ENCODE results near the gene CASP6.

The CASP6 gene

GRCh38 chr4:109702950-109703663 is at the start of gene CASP6:
CASP6 (minus strand) TSS chr4:109703445; CDS start chr4:109703395, 50 bp downstream.
- FAIRE-seq: no peak

GRCh38 chr4:109752525-109752924 is 49.3 kb upstream of the CASP6 start:
- FAIRE-seq: no peak

GRCh38 chr4:109751852-109752251 is 48.6 kb upstream of the CASP6 start:
- FAIRE-seq: no peak

GRCh38 chr4:109750652-109751244 is 47.5 kb upstream of the CASP6 start:
- no peak for FAIRE-seq

GRCh38 chr4:109749388-109750082 is 46.3 kb upstream of the CASP6 start:
- FAIRE-seq: no peak

DNA sequence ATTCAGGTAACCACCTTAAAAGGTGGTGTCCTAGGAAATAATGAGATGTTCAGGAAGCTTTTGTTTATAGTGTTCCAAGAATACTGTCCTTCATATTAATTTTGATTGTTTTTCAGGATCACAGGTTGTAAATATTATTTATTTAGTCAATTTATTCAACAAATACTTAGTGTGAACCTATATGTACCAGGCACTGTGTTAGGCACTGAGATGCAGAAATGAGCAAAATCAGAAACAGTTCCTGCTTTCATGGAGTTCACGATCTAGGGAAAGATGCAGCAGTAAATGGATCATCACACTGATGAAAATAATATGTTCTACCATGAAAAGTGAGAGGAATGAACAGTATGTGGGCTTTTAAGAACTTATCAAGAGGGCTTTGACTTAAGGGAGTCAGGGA is 44.9 kb upstream of the CASP6 start:
- no peak for FAIRE-seq

DNA sequence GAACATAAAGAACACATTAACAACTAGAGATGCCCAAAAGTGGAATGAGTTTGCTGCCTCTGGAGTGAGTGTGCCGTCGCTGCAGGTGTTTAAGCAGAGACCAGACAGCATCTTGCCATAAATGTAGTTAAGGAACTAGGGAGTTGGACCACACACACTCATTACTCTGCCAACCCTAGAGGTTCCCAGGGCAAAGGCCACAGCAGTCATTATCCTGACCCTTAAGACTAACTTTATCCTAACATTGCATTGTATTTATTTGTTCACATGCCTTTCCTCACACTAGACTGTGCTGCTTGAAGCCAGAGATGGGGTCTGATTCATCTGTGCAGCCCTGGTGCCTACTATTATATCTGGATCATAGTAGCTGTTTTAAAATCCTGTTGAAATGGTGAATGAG is 43.5 kb upstream of the CASP6 start:
- no peak for FAIRE-seq

GRCh38 chr4:109745830-109746229 is 42.6 kb upstream of the CASP6 start:
- FAIRE-seq: no peak

DNA sequence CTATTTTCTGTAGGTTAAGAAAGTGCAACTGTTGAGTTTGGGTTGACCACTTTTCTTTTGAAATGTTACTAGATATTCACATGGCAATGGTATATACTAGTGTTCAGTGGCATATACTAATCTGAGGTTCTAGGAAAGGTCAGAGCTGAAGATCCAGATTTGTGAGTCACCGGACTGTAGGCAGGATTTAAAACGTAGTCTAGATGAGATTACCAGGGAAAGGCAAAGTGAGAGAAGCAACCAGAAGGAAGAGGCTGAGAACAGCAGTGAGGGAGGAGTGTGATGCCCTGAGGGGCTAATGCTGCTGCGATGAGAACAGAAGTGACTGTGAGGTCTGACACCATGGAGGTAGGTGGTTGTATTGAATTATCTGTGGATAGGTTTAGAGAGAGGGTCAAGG is 36.3 kb upstream of the CASP6 start:
- no peak for FAIRE-seq

GRCh38 chr4:109738104-109738872 is 35.0 kb upstream of the CASP6 start:
- FAIRE-seq: no peak

DNA sequence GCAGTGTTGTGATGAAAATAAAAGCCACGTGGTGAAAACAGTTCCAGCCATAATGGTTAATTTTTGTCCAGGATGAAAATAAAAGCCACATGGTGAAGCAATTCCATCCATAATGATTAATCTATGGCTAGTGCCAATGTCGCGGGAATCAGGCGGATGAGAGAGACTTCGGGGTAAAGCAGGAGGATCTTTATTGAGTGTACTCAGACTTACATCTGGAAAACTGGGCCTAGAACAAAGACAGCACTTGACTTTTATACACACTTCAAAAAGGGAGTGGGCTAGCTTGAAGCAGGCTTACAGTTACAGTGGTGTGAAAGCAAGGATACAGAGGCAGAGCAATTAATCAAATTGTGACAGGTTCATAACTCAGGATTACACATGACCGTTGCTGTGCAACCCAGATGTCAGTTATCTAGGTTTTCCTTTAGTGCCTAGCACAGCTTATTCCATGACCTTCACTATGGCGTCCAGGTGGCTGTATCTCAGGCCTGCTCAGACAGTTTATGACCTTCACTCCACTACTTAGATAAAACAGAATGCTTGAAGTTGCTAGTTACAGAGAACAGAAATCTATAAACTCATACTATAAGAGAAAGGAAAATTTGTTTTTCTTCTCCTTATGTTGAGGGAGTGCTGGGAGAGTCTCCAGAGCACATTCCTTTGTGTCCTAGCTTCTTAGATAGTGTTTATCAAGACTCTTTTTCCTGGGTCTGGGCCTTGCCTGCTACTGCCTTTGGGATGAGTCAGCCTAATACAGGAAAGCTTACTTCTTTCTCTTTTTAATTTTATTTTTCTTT is 32.5 kb upstream of the CASP6 start:
- no peak for FAIRE-seq

DNA sequence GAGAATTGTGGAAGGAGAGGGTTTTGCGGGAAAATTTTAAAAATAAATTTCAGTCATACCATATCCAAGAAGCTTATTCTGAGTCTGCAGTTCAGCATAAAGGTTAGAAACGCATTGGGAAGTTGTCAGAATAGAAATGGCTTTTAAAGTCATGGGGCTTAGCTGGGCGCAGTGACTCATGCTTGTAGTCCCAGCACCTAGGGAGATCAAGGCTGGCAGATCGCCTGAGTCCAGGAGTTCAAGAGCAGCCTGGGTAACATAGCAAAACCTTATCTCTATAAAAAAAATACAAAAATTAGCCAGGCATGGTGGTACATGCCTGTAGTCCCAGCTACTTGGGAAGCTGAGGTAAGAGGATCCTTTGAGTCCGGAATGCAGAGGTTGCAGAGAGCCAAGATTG is 30.5 kb upstream of the CASP6 start:
- no peak for FAIRE-seq

DNA sequence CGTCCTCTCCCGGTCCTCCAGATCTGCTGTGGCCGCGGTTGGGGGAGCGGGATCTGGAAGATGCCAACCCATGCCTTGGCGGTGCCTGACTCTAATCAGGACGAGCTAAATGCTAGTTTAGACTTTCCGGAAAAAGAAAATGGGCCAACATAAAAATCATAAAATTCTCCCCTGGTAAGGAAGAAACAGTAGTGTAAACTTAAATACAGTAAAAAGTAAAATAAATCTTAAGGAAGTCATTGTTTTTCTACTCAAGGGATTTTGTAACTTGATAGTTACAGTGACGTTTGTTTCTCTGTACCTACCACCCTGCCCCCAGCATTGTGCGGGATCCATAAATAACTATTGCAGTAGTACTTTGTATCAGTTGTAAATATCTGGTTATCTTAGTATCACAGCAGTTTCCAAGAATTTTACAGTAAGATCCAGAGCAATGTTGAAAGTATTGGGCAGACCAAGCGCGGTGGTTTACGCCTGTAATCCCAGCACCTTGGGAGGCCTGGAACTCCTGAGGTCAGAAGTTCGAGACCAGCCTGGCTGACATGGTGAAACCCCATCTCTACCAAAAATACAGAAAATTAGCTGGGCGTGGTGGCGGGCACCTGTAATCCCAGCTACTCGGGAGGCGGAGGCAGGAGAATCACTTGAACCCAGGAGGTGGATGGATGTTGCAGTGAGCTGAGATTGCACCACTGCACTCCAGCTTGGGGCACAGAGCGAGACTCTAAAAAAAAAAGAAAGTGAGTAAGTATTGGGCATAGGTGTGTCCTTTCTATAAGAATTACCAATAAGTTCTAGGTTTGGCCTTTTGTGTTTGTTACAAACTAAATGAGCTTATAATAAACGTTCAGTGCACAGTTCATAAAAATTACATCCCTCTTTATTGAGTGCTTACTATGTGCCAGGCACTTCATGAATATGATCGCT is 27.6 kb upstream of the CASP6 start:
- FAIRE-seq: no peak

DNA sequence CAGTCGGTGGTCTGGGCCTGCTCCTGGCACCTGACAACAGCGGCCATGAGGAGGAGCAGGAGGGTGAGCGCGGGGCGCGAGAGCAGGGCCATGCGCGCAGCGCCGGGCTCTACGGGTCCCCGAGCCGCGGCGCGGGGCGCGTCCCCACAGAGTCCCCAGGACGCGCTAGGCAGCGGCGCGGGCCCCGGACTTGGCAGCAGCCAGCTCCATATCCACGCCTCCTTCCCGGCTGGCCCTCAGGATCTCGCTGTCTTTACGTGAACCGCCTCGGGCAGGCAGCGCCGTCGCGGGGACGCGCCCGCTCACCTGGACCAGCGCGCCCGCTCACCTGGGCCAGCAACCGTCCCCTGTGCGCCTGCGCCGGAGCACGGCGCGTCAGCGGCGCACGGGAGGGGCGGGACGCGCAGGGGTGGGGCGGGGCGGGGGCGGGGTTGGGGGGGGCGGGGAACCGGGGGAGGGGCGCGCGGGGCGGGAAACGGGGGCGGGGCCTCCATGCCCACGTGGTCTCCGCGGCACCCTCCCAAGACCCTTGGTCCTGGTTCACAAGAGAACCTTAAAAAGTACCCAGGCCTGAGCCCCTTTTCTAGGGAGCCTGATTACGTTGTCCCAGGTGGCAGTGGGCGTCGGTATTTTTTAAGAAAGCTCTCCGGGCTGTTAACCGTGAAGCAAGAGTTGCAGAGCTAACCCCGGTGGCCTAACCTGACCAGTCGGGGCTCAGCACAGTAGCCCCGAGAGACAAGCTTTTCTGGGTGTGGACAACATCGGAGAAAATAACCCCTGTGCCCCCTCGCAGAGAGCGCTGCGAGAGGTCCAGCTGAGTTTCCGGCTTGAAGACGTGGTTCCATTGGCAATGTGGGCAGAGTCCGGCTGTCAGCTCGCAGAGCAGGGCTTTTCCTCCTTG is 26.7 kb upstream of the CASP6 start, which contains the start of gene PLA2G12A:
Gene PLA2G12A (minus strand): TSS at position 353 of the 901 bp plus-strand sequence. CDS start 261 bp downstream, at position 92.
- no peak for FAIRE-seq

DNA sequence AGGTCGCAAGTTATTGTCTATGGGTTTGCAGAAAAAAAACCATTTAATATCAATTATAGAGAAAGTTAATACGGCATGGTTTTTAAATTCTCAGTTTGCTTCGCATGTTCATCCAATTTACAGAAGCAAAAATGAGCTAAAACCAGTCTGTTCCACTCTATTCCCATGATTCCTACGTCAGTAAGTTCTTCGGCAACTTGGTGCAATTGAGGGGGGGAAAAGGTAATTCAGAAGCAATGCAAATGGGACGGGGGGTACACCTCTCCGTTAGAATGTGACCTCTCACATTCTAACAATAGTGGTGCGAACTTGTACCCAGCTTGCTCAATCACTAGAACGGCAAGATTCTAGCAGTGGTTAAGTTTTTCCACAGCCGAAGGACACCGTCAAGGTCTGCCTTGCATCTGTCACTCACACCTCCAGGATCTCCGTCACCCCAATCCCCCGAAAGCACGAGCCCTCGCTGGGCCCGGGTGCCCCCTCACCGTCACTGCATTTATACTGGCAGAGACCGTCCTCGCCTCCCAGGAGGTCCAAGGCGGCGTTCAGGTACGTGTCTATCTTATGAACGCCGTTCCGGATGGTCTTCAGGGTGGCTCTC is 26.0 kb upstream of the CASP6 start:
- no peak for FAIRE-seq

GRCh38 chr4:109728385-109728784 is 25.1 kb upstream of the CASP6 start:
- FAIRE-seq: no peak

DNA sequence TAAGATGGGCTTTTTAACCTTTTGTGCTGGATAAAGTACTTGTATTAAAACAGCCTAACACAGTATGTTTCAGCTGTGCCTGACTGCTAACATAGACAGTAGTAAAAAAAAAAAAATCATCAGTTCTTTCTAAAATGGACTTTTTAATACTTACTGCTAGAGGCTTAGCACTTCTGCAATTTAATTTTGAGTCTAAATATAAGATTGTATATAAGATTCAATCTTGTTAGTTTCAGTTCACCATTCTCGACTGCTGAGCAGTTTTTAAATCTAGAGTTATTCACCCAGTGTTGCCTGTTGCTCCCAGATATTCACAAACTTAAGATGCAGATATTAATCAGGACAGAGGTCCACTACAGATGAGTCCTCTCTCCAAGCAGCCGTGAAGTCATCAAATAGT is 19.9 kb upstream of the CASP6 start:
- FAIRE-seq: no peak

DNA sequence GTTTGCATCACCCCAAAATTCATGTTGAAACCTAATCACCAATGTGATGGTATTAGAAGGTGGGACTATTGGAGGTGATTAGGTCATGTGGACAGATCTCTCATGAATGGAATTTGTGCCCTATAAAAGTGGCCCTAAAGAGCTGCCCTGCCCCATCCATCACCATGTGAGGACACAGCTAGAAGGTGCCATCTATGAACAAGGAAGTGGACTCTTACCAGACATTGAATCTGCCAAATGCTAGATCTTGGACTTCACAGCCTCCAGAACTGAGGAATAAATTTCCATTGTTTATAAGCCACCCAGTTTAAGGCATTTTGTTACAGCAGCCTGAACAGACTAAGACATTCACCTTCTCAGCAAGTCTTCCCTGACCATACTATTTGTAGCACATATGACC is 19.1 kb upstream of the CASP6 start:
- FAIRE-seq: no peak

DNA sequence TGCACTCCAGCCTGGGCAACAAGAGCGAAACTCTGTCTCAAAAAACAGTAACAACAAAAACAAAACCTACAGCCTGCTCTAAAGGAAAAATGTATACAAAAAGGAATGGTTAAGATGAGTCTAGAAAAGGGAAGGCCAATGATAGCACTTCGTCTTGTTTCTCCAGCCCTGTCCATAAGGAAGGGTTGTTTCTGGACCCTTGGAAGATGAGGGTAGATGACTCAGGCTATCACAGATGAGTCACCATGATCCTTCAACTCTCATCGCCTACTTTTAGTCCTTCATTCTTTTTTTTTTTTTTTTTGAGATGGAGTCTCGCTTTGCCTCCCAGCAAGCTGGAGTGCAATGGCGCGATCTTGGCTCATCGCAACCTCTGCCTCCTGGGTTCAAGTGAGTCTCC is 17.8 kb upstream of the CASP6 start:
- no peak for FAIRE-seq

GRCh38 chr4:109719604-109720003 is 16.4 kb upstream of the CASP6 start:
- FAIRE-seq: no peak

All from G401.6 (cell line).